LNCaP clone FGC (cell line): Measurements from ENCODE around the gene OR2D2.

Experiments used
- DNase-seq: peaks from one replicate; pipeline ENCODE4 v3.0.0-alpha.2; 2011; ENCODE audit warnings: low read depth
- H3K4me3 ChIP-seq: 2 replicates; pipeline ENCODE4 v1.5.1; 2011; ENCODE audit warnings: mild to moderate bottlenecking, low read depth, low read length, control low read depth
- CTCF ChIP-seq: IDR thresholded peaks from 2 replicates; pipeline ENCODE4 v1.5.1; 2012; ENCODE audit warnings: mild to moderate bottlenecking; ENCODE audit not compliant: control insufficient read depth, insufficient read depth; ENCODE audit errors: extremely low read depth

Gene OR2D2

GRCh38 chr11:6926208-6927029 is 34.1 kb upstream of the OR2D2 start, which contains the start of gene ZNF215:
Gene ZNF215, plus strand, starts transcription at chr11:6926426. Its CDS starts 5,847 bp downstream, at chr11:6932273.
- DNase-seq = peak; percentile 45
- H3K4me3 ChIP-seq = peak within 1 kb of the TSS; percentile 68

GRCh38 chr11:6925636-6926207 is 33.4 kb upstream of the OR2D2 start:
- H3K4me3 ChIP-seq = peak overlapping the region; percentile 68
- no peak for TF ChIP-seq CTCF
- no peak for DNase-seq

More at GRCh38 chr11:6926208-6927029, 34.1 kb upstream of the OR2D2 start, which contains the start of gene ZNF215:
- no peak for TF ChIP-seq CTCF

GRCh38 chr11:6925007-6925577 is 32.8 kb upstream of the OR2D2 start:
- no peak for TF ChIP-seq CTCF
- H3K4me3 ChIP-seq = no peak overlapping the region
- DNase-seq = no peak

- no peak for DNase-seq
- no peak for TF ChIP-seq CTCF
- no peak within 1 kb of the TSS for H3K4me3 ChIP-seq
Observed at GRCh38 chr11:6920702-6921101, 28.4 kb upstream of the OR2D2 start, which contains the start of gene OR2D3. Gene OR2D3, plus strand, starts transcription at chr11:6921002. Its CDS starts 0 bp downstream, at chr11:6921002.

GRCh38 chr11:6919698-6920097 is 27.4 kb upstream of the OR2D2 start:
- no peak for TF ChIP-seq CTCF
- DNase-seq = no peak
- H3K4me3 ChIP-seq = no peak overlapping the region

GRCh38 chr11:6911948-6912347 is 19.6 kb upstream of the OR2D2 start:
- DNase-seq = no peak
- TF ChIP-seq CTCF = no peak

More at GRCh38 chr11:6911948-6912347, 19.6 kb upstream of the OR2D2 start:
- H3K4me3 ChIP-seq = no peak overlapping the region
